ENCODE data around the gene NEDD8.

Gene NEDD8

DNA sequence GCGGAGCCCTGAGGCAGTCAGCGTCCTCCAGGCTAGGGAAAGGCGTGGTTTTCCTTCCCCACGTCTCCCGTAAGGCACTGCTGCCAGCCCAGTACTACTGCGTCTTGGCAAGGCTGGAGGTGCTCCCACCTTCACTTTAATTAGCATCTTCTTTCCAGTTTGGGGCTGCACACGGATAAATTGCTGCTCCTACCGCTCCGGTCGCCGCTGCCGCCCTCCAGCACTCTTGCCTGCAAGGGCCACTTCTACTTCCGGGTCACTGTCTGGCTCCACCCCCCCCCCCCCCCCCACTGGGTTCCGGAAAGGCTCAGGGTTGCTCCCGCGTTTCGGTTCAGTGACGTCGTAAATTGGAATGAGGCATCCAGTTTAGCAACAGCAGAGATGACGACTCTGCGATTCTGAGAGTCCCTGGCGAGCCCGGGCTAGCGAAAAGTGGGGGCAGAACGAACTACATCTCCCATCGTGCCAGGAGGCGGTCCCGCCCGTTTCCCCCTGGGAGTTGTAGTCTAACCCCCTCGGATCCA lies at the start of gene NEDD8:
Gene NEDD8 (minus strand): TSS at position 247 of the 524 bp plus-strand sequence. CDS start 100 bp downstream, at position 147.
- peak; percentile 95 for DNase-seq (ENCODE audit: low spot score)

DNA sequence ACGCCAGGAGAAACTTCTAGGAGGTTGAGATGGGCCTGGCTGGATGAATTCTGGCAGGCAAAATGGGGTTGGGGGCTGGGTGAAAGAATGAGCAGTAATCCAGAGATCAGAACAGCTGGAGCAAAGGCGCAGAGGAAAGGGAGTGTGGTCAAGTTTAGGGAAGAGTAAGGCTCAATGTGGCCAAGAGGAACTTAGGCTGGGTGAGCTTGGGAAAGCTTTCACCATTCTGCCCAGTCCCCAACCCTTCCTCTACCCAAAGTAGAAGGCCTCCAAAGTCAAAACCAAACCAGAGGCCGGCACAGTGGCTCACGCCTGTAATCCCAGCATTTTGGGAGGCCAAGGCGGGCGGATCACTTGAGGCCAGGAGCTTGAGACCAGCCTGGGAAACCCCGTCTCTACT lies 49.5 kb upstream of the NEDD8 start:
- no peak for DNase-seq (ENCODE audit: low spot score)

- no peak for DNase-seq (ENCODE audit: low spot score)
Measured at GRCh38 chr14:24280797-24281460, 48.8 kb upstream of the NEDD8 start.

- DNase-seq (ENCODE audit: low spot score) = peak; percentile 20
Measured at GRCh38 chr14:24279301-24280186, 47.4 kb upstream of the NEDD8 start.

DNA sequence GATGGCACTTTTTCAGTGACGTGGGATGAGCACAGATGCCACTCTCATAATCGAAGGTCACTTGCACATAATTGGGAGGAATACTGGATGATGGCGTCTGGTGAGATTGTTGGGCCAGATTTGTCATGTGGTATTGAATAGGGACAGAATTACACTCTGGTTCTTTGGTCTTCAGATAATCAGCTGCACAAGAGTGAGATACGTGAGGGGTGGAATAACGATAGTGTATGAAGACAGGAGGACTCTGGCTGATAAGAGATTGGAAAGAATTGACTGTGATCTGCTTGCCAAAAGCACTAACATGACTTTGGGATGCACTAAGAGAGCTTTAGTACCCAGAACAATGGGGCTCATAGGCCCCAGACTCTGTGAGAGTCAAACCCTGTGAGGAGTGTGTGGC lies 46.3 kb upstream of the NEDD8 start:
- DNase-seq (ENCODE audit: low spot score) = no peak

DNA sequence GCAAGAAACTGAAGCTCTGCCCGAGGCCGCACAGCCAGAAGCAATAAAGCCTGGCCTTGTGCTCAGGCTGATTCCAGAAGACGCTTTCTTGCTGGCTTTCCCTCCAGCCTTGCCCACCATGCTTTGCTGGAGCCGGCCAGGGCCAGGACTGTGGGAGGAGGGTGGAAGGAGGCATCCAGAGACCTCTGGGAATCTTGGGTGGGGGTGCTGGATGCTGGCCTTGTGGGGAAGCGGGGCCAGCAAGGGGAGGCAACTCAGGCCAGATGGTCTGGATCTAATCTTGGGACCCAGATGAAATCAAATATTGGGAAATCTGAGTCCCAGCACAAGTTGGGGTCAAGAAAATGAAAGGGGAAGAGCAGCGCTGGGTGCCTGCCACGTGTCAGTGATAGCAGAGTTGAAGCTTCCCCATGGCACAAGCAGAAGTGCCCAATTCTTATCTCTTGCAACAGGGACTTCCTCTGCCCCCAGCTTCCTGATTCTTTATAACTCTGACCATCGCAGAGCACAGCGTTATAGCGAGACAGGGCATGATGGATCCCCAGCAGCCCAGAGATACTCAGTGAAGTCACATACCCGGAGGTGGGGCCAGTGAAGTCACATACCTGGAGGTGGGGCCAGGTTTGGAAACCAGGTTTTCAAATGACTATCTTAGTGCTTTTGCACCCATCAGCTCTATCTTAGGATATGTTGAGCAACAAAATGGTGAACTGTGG lies 45.6 kb upstream of the NEDD8 start:
- DNase-seq (ENCODE audit: low spot score) = no peak

- DNase-seq (ENCODE audit: low spot score) = no peak
Measured at GRCh38 chr14:24277071-24277470, 44.9 kb upstream of the NEDD8 start.

DNA sequence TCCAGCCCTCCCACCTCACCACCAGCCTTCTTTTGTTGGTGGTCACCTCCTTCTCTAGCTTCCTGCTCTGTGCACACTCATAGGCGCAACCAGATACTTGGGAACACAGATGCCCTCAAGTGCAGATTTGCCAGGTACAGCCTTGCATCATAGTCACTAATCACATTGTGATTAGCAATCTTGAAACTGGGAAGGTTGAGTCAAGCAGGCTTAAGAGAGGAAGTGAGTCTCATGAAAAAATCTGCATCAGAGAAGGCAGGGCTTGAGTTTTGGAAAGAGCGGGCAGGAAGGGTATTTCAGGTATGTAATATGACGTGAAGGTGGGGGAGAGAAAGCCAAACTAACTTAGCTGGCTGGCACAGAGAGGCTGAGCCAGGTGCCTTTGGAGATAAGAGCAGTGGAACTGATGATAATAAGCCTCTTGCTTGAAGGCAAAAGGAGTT lies 42.0 kb upstream of the NEDD8 start:
- no peak for DNase-seq (ENCODE audit: low spot score)

DNA sequence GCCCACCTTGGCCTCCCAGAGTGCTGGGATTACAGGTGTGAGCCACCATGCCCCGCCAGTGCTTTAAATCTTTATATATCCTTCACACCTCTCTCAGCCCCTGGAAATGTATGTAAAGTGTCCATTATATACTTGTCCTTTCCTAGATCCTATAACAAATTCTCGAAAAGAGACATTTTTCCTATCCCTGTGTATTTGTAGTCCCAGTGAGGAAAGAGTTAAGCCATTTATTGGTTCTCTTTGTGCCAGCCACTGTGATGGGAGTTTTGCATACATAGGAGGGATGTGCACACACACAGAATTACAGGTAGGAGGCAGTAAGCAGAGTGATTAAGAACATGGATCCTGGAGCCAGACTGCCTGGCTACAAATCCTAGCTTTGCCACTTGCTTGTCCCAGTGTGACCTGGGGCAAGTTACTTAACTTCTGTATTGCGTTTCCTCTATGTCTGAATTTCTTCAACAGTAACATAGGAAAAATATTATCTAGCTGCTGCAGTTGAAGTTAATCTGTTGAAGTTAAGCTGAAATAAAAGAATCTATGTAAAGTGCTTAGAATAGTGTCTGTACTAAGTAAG lies 41.3 kb upstream of the NEDD8 start:
- no peak for DNase-seq (ENCODE audit: low spot score)

DNA sequence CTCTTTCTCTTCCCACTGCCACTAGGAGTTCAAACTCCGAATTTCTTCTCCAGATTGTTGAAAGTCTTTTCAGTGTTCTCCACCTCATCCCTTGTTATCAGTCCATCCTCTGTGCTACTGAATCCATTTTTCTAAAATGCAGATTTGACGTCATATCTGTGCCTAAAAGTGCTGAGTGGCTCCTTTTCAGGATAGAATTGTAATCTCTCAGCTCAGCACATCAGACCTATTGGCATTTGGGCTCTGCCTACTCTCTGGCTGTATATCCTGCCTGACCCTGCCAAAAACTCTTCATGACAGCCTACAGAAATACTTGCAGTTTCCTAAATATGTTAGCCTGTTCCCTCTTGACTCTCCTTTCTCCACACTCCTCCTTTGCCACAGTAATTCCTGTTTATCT lies 40.3 kb upstream of the NEDD8 start:
- no peak for DNase-seq (ENCODE audit: low spot score)

- DNase-seq (ENCODE audit: low spot score) = no peak
Measured at GRCh38 chr14:24271834-24272263, 39.7 kb upstream of the NEDD8 start.

DNA sequence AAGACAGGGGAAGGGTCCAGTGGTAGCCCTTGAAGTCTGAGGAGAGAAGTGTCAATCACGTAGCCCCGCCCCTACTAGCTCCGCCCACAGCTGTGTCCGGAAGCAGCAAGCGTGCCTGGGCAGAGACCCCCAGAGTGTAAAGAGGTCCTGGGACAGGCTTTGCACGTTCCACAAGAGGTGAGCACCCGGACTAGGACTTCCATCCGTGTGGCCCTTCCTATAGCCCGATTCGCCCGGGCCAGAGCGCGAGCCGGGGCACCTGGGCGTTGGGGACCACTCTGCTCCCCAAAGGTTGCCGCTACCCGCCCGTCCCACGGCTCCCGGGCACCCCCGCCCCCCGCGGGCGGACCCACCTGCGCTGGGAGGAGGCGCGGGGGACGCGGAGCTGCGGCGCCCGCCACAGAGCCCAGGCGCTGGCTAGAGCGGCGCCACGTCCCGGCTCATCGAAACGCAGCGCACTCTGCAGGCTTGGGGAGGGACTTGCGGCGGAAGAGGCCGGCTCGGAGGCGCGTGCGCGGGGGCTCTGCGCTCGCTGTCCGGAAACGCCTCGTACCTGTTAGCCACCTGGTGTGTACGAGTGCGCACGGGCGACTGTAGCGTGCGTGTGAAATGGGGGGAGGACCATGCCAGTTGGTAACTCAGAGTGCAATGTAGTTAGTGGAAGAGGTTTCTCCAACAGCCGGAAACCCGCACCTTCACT lies 39.1 kb upstream of the NEDD8 start, which contains the start of gene RABGGTA:
Gene RABGGTA (minus strand): TSS at position 464 of the 700 bp plus-strand sequence. CDS start 482 bp downstream, outside the sequence.
- DNase-seq (ENCODE audit: low spot score) = peak; percentile 96

DNA sequence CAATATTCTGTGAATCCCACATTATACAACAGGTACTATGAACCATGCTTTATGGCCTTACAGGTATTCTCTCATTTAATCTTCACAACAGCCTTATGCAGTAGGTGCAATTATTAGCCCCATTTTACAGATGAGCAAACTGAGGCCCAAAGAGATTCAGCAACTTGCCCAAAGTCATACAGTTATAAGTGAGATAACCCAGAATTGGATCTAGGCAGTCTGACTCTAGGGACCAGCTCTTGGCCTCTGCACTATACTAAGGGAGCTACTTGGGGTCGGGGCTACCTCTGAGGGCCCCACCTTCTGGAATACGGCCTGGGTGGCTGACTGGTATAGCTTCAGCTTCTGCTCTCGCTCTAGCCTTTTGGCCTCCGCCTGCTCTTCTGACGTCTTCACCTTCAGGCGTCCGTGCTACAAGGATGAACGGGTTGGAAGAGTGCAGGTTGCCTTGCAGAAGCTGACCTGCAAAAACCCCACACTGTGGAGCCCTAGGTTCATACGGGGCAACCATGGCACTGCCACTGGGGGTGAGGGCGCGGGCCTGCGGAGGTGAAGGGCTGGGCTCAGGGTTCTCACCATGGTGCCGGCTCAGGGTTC lies 38.5 kb upstream of the NEDD8 start:
- no peak for DNase-seq (ENCODE audit: low spot score)

GRCh38 chr14:24269910-24270536 lies 37.9 kb upstream of the NEDD8 start:
- no peak for DNase-seq (ENCODE audit: low spot score)

DNA sequence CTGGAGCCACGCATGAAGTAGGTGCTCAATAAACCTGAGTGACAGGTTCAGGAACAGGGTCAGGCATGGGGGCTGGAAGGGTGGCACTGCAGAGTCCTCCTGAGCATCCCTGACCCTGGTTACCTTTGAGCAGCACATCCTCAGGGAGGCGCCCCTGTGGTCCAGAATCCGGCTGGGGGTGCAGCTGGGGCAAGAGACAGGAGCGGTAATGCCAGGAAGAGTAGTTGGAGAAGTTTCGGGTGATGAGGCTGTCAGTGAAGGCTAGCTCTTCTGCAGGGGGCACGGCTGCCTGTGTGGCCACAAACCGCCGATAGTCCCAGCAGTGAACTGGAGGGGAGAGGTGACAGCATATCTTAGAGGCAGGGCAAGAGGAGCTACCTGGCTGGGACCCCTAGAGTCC lies 37.2 kb upstream of the NEDD8 start:
- no peak for DNase-seq (ENCODE audit: low spot score)

DNA sequence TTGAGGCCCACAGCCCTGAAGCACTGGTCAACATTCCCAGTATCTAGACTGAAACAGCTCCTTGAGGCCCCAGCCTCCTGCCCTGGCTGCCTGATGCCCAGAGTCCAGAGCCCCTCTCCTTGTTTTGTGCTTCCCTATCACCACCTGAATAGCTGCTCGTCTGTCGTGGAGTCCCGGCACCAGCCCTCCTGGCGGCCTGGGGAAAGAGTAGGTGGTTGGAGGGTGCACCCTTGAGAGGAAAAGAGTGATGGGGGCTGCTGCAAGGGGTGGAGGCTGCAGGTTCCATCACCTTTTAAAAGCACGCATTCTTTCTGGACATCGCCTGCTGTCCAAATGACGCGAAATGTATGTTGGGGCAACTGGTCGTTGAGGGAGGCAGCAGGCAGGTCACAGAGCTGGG lies 36.1 kb upstream of the NEDD8 start:
- DNase-seq (ENCODE audit: low spot score) = no peak

DNA sequence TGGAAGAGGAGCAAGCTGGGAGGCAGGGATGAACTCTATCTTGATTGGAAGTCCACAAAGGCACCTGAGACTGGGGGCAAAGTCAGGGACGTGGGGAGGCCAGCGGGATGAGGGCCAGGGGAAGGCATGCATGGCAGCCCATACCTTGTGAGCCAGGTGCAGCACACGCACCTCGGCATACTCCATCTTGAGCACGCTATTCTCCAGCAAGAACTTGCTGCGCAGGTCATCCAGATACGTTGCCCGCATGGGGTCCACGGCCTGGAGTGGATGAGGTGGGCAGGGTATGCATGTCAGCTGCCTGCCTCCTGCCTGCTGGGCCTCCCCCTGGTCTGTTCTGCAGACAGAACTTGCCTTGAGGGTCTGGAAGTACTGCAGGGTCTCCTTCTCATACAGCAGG lies 35.3 kb upstream of the NEDD8 start:
- DNase-seq (ENCODE audit: low spot score) = no peak

DNA sequence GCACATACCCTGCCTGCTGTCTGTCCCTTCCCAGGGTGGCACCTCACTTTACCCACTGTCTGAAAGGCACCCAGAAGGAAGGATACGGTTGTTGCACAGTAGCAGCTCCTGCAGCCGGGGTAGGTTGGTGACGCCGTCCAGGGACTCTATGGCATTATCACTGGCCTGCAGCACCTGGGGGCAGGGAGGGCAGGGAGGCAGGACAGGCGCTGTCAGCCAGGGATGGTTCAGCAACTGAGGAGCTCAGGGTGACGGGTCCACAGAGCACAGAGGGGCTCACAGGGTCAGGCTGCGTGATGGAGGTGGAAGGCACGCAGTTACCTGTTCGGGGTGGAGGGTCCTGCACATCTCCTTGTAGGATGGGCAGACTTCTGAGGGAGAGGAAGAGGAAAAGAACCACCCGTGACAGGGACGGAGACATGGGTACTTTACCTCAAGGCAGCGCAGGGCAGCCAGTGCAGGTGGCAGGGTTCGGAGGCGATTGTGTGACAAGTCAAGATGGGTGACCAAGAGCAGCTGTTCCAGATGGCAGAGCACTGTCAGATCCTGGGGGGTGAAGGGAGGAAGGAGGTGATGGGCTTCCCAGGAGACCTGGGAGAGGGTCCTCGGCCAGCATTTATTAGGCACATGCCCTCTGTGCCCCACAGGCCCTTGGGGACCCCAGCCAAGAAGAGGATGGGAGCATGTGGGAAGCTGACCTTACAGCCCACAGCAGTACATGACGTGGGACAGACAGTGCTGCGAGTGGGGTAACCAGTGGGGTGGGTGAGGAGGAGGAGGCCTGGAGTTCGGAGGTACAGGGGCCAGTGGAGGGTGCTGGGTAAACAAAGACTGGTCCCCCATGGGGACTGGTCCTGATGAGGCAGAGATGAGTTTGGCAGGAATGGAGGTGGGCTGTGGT lies 34.4 kb upstream of the NEDD8 start:
- DNase-seq (ENCODE audit: low spot score) = no peak

GRCh38 chr14:24264298-24264697 lies 32.1 kb upstream of the NEDD8 start:
- no peak for DNase-seq (ENCODE audit: low spot score)
